HCT116 (cell line): ENCODE data around the gene FOXQ1. TPM values are rescaled to one million over a fixed set of nuclear protein-coding genes. Genes with fewer than 3 reads are reported as not detected.

ENCODE experiments used
- ATAC-seq: fragments of 200-7000 bp; cut with Tn5 transposase; 2 replicates; pipeline ENCODE4 v1.9.1; 2020; ENCODE audit warnings: mild to moderate bottlenecking, moderate library complexity
- BruUV-seq: library from RNA; stranded (reverse); fragments of 400-500 nt; replicated peaks from 2 replicates; lab custom pipeline; 2021; lab: Mats Ljungman, UMichigan
- CTCF ChIA-PET: fragments of 300-600 bp; sonication (Branson Sonifier 250); formaldehyde crosslinking; loops from one replicate; lab custom pipeline; 2021; ENCODE audit warnings: antibody characterized with exemption; lab: Charles Lee
- POLR2A ChIA-PET: fragments of 300-600, 350-600 bp; sonication (Branson Sonifier 250); formaldehyde crosslinking; loops from one replicate; lab custom pipeline; 2021; ENCODE audit warnings: antibody characterized with exemption; lab: Charles Lee
- RAD21 ChIA-PET, 2 experiments: fragments of 300-600 bp; sonication (Branson Sonifier 250); formaldehyde crosslinking; loops; one replicate each; lab custom pipeline; 2023; ENCODE audit warnings: low total read pairs in 2 of 2; ENCODE audit not compliant: uncharacterized antibody in 2 of 2, unreplicated experiment in 2 of 2, low non-redundant PET in 1 of 2; lab: Charles Lee
- DNase-seq: peaks from one replicate; pipeline ENCODE4 v3.0.0-alpha.2; 2010; ENCODE audit warnings: low read depth, low spot score
- H2AFZ ChIP-seq: fragments of 200-600 bp; shearing (Covaris generic), sonication (generic); 2 replicates; pipeline ENCODE4 v1.6.1; 2017; ENCODE audit warnings: low read depth, mixed run types, mixed read lengths, antibody characterized with exemption, low read length; ENCODE audit not compliant: poor library complexity, severe bottlenecking
- H3K27ac ChIP-seq: 2 replicates; pipeline ENCODE4 v1.5.1; 2012; ENCODE audit warnings: low read depth, low read length
- H3K27me3 ChIP-seq: fragments of 200-600 bp; sonication (generic); 2 replicates; pipeline ENCODE4 v1.6.1; 2016; ENCODE audit warnings: mixed run types, low read length, mixed read lengths; ENCODE audit not compliant: insufficient read depth
- H3K36me3 ChIP-seq, 2 experiments: fragments of 200-500 bp in 1 of 2; fragments of 200-600 bp in 1 of 2; sonication (Bioruptor generic) in 1 of 2; sonication (generic) in 1 of 2; 2 replicates each; pipeline versions ENCODE4 v1.5.1 to v1.6.1; 2014 to 2016; ENCODE audit warnings: low read length in 2 of 2, inconsistent platforms in 1 of 2, mixed read lengths in 1 of 2, mixed run types in 1 of 2; ENCODE audit not compliant: insufficient read depth in 2 of 2, control insufficient read depth in 1 of 2
- H3K4me1 ChIP-seq, 2 experiments: fragments of 200-600 bp in 1 of 2; sonication (generic) in 1 of 2; 2 replicates each; pipeline versions ENCODE4 v1.5.1 to v1.6.1; 2012 to 2017; ENCODE audit warnings: low read length in 2 of 2, inconsistent platforms in 1 of 2, mild to moderate bottlenecking in 1 of 2, mixed read lengths in 1 of 2, mixed run types in 1 of 2, moderate library complexity in 1 of 2; ENCODE audit not compliant: insufficient read depth in 2 of 2, control insufficient read depth in 1 of 2
- H3K4me2 ChIP-seq: fragments of 200-600 bp; sonication (generic); 2 replicates; pipeline ENCODE4 v1.6.1; 2017; ENCODE audit warnings: mixed run types, low read length, mixed read lengths
- H3K4me3 ChIP-seq, 2 experiments: fragments of 200-600 bp in 1 of 2; sonication (generic) in 1 of 2; replicated peaks in 1 of 2; 2 replicates each; pipeline ENCODE4 v1.5.1; 2011 to 2016; ENCODE audit warnings: low read length in 2 of 2, control low read depth in 1 of 2, low read depth in 1 of 2, mild to moderate bottlenecking in 1 of 2, mixed read lengths in 1 of 2, mixed run types in 1 of 2
- H3K79me2 ChIP-seq: fragments of 200-600 bp; sonication (generic); 2 replicates; pipeline ENCODE4 v1.6.1; 2017; ENCODE audit warnings: mild to moderate bottlenecking, mixed run types, low read length, moderate library complexity, mixed read lengths; ENCODE audit not compliant: insufficient read depth
- H3K9ac ChIP-seq: fragments of 200-600 bp; sonication (generic); 2 replicates; pipeline ENCODE4 v1.6.1; 2016; ENCODE audit warnings: low read length, mixed read lengths
- H3K9me2 ChIP-seq: fragments of 200-600 bp; sonication (generic), shearing (Covaris generic); 2 replicates; pipeline ENCODE4 v1.6.1; 2017; ENCODE audit warnings: mixed run types, mild to moderate bottlenecking, moderate library complexity; ENCODE audit not compliant: insufficient read depth
- H3K9me3 ChIP-seq, 2 experiments: fragments of 200-500 bp in 1 of 2; fragments of 200-600 bp in 1 of 2; sonication (Bioruptor generic) in 1 of 2; sonication (generic) in 1 of 2; 2 replicates each; pipeline ENCODE4 v1.6.1; 2014 to 2017; ENCODE audit warnings: low read length in 2 of 2, mixed read lengths in 2 of 2, inconsistent platforms in 1 of 2, low read depth in 1 of 2, mild to moderate bottlenecking in 1 of 2, mixed run types in 1 of 2, moderate library complexity in 1 of 2; ENCODE audit not compliant: control insufficient read depth in 1 of 2, insufficient read depth in 1 of 2
- H4K20me1 ChIP-seq: fragments of 200-600 bp; sonication (generic), shearing (Covaris generic); 2 replicates; pipeline ENCODE4 v1.6.1; 2017; ENCODE audit warnings: mixed run types, mild to moderate bottlenecking, moderate library complexity; ENCODE audit not compliant: insufficient read depth
- ATF3 ChIP-seq: IDR thresholded peaks from 2 replicates; pipeline ENCODE4 v1.6.1; 2012
- CBX3 ChIP-seq: IDR thresholded peaks from 2 replicates; pipeline ENCODE4 v1.6.1; 2012; ENCODE audit warnings: low read depth
- ELF1 ChIP-seq: IDR thresholded peaks from 2 replicates; pipeline ENCODE4 v1.6.1; 2012; ENCODE audit warnings: low read depth, borderline replicate concordance
- EZH2phosphoT487 ChIP-seq: fragments of 200-600 bp; IDR thresholded peaks from 2 replicates; pipeline ENCODE4 v1.6.1; 2018; ENCODE audit warnings: antibody characterized with exemption, borderline replicate concordance
- FOSL1 ChIP-seq: IDR thresholded peaks from 2 replicates; pipeline ENCODE4 v1.6.1; 2012; ENCODE audit warnings: low read depth
- MAX ChIP-seq: IDR thresholded peaks from 2 replicates; pipeline ENCODE4 v1.6.1; 2012
- SIN3A ChIP-seq: IDR thresholded peaks from 2 replicates; pipeline ENCODE4 v1.6.1; 2012; ENCODE audit warnings: low read depth
- ZFX ChIP-seq: fragments of 450-650 bp; IDR thresholded peaks from 2 replicates; pipeline ENCODE4 v1.6.1; 2017
- intact Hi-C: fragments of 100-400 bp; cut with micrococcal nuclease; formaldehyde crosslinking; loops from 2 replicates; pipeline ENCODE4 v1.10.0; 2022
- total RNA-seq: library from RNA; stranded (reverse); gene quantifications from one replicate; pipeline ENCODE4 v1.2.1, GENCODE V29; 2021; ENCODE audit not compliant: unreplicated experiment
- TF ChIP-seq, protein P1 (sequence below): IDR thresholded peaks from 2 replicates; pipeline ENCODE4 v1.6.1; 2011; ENCODE audit warnings: mild to moderate bottlenecking, low read length, moderate library complexity; ENCODE audit not compliant: insufficient replicate concordance; ENCODE audit errors: extremely low read depth
- TF ChIP-seq, protein P2 (sequence below): IDR thresholded peaks from 2 replicates; pipeline ENCODE4 v1.6.1; 2012; ENCODE audit warnings: low read depth

The FOXQ1 gene
- total RNA-seq, 1 experiment from 2014 or later = 0.42 TPM

- TF ChIP-seq, protein P1, sequence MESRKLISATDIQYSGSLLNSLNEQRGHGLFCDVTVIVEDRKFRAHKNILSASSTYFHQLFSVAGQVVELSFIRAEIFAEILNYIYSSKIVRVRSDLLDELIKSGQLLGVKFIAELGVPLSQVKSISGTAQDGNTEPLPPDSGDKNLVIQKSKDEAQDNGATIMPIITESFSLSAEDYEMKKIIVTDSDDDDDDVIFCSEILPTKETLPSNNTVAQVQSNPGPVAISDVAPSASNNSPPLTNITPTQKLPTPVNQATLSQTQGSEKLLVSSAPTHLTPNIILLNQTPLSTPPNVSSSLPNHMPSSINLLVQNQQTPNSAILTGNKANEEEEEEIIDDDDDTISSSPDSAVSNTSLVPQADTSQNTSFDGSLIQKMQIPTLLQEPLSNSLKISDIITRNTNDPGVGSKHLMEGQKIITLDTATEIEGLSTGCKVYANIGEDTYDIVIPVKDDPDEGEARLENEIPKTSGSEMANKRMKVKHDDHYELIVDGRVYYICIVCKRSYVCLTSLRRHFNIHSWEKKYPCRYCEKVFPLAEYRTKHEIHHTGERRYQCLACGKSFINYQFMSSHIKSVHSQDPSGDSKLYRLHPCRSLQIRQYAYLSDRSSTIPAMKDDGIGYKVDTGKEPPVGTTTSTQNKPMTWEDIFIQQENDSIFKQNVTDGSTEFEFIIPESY = no peak
- no peak for TF ChIP-seq MAX
Measured at GRCh38 chr6:1267790-1268762, 43.8 kb upstream of the FOXQ1 start (continued).

DNA sequence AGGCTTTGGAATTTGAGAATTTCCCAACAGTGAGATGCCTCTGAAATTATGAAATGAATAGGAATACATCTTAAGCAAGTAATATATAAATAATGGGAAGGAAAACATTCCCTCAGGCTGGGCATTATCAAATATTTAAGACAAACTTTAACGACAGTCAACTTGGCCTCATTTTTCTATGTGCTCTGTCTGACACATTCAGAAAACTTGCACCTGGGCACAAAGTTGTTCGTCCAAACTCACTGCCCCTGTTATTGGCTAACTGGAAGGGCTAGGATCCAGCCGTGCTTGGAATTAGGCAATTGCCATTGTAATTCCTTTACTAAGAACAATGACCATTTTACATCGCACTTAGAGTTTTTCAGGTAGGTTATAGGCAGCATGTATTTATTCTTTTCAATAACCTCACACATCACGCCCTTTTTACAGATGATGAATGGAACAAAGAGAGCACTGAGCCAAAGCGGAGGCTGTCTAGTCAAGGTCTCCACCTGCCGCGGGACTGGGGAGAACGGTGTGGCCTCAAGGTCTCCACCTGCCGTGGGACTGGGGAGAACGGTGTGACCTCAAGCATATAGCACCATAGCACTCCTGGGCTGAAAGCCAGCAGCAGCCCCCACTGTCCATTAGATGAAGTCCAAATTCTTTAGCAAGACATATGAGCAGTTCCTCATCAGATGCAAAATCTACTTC lies 40.7 kb upstream of the FOXQ1 start:
- ATAC-seq = no peak
- Histone ChIP-seq H3K9me3 (no peaks in the 10 kb centered on the region), H3K27me3 (no peaks in the 10 kb centered on the region), H3K36me3 (no peaks in the 10 kb centered on the region), H3K79me2 (no peaks in the 10 kb centered on the region), H3K27ac (no peak overlapping the region), H3K4me2 (no peak overlapping the region), H3K4me1 (no peaks in the 10 kb centered on the region), H2AFZ (no peak overlapping the region), H3K9me2 (no peaks in the 10 kb centered on the region), H3K9ac (no peak overlapping the region), H3K4me3 (no peak overlapping the region), H4K20me1 (no peaks in the 10 kb centered on the region)
- ChIA-PET RAD21 (no interaction called here), POLR2A (no interaction called here), CTCF (no interaction called here)
- TF ChIP-seq, protein P2, sequence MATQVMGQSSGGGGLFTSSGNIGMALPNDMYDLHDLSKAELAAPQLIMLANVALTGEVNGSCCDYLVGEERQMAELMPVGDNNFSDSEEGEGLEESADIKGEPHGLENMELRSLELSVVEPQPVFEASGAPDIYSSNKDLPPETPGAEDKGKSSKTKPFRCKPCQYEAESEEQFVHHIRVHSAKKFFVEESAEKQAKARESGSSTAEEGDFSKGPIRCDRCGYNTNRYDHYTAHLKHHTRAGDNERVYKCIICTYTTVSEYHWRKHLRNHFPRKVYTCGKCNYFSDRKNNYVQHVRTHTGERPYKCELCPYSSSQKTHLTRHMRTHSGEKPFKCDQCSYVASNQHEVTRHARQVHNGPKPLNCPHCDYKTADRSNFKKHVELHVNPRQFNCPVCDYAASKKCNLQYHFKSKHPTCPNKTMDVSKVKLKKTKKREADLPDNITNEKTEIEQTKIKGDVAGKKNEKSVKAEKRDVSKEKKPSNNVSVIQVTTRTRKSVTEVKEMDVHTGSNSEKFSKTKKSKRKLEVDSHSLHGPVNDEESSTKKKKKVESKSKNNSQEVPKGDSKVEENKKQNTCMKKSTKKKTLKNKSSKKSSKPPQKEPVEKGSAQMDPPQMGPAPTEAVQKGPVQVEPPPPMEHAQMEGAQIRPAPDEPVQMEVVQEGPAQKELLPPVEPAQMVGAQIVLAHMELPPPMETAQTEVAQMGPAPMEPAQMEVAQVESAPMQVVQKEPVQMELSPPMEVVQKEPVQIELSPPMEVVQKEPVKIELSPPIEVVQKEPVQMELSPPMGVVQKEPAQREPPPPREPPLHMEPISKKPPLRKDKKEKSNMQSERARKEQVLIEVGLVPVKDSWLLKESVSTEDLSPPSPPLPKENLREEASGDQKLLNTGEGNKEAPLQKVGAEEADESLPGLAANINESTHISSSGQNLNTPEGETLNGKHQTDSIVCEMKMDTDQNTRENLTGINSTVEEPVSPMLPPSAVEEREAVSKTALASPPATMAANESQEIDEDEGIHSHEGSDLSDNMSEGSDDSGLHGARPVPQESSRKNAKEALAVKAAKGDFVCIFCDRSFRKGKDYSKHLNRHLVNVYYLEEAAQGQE = no peak
- TF ChIP-seq ELF1 (no peak), EZH2phosphoT487 (no peak), ATF3 (no peak), FOSL1 (no peak), CBX3 (no peak), SIN3A (no peak), ZFX (no peak)
- BruUV-seq = no TSS peak
- DNase-seq = no peak
- intact Hi-C loops = no loop called here
